OCI-LY1 (cell line): Measurements from ENCODE around the gene TLE3.

Source experiments
- CTCF ChIP-seq: fragments of 200-600 bp; sonication (generic), shearing (Covaris generic); IDR thresholded peaks from 2 replicates; pipeline ENCODE4 v1.5.1; 2017; ENCODE audit warnings: mild to moderate bottlenecking, antibody characterized with exemption, low read length, moderate library complexity, mixed read lengths
- EZH2 ChIP-seq: fragments of 200-600 bp; sonication (generic), shearing (Covaris generic); IDR thresholded peaks from 2 replicates; pipeline ENCODE4 v1.8.0; 2017; ENCODE audit warnings: borderline replicate concordance, mixed run types, mild to moderate bottlenecking, antibody characterized with exemption, low read length, moderate library complexity, mixed read lengths

- TF ChIP-seq CTCF (no peak), EZH2 (no peak)
Measured at GRCh38 chr15:70044168-70044567, 53.5 kb downstream of the TLE3 start.
